HepG2 (cell line): Measurements from ENCODE around the gene NBEA. TPM values are rescaled to one million over a fixed set of nuclear protein-coding genes. Genes with fewer than 3 reads are reported as not detected.
A peak's percentile ranks its signal among the peaks of the same experiment; 100 is the strongest.

ENCODE experiments used
- DNMT1 ChIP-seq: sonication (generic); formaldehyde crosslinking; IDR thresholded peaks from 2 replicates; pipeline ENCODE4 v1.5.1; 2020; ENCODE audit warnings: mild to moderate bottlenecking, missing genetic modification reagents
- HOXA9 ChIP-seq: sonication (generic); formaldehyde crosslinking; IDR thresholded peaks from 2 replicates; pipeline ENCODE4 v1.8.1; 2022; ENCODE audit warnings: missing genetic modification reagents, mild to moderate bottlenecking, moderate library complexity, borderline replicate concordance
- KDM6A ChIP-seq: IDR thresholded peaks from 2 replicates; pipeline ENCODE4 v1.6.1; 2016; ENCODE audit warnings: low read depth
- MLXIP ChIP-seq: sonication (generic); formaldehyde crosslinking; IDR thresholded peaks from 2 replicates; pipeline ENCODE4 v1.9.0; 2021; ENCODE audit warnings: missing genetic modification reagents, borderline replicate concordance
- PATZ1 ChIP-seq: sonication (generic); formaldehyde crosslinking; IDR thresholded peaks from 2 replicates; pipeline ENCODE4 v1.4.0; 2020; ENCODE audit warnings: missing genetic modification reagents
- PBX2 ChIP-seq: IDR thresholded peaks from 2 replicates; pipeline ENCODE4 v1.6.1; 2016; ENCODE audit warnings: control low read depth
- SKI ChIP-seq: fragments of 450-650 bp; IDR thresholded peaks from one replicate; pipeline ENCODE4 v1.6.1; 2018; ENCODE audit warnings: mild to moderate bottlenecking; ENCODE audit not compliant: partially characterized antibody
- SYNCRIP ChIP-seq: fragments of 200-400 bp; formaldehyde crosslinking; IDR thresholded peaks from 2 replicates; pipeline ENCODE4 v1.6.1; 2018; ENCODE audit warnings: mild to moderate bottlenecking, low read depth, low read length; ENCODE audit not compliant: insufficient read depth
- ZFP62 ChIP-seq: sonication (generic); formaldehyde crosslinking; IDR thresholded peaks from 2 replicates; pipeline ENCODE4 v1.4.0; 2020; ENCODE audit warnings: missing genetic modification reagents
- ZKSCAN1 ChIP-seq: fragments of 150-350 bp; IDR thresholded peaks from 2 replicates; pipeline ENCODE4 v1.6.1; 2014; ENCODE audit warnings: low read length
- ZMAT5 ChIP-seq: sonication (generic); formaldehyde crosslinking; IDR thresholded peaks from 2 replicates; pipeline ENCODE4 v1.5.0; 2020; ENCODE audit warnings: mild to moderate bottlenecking, low read depth, missing genetic modification reagents, borderline replicate concordance
- ZNF232 ChIP-seq: sonication (generic); formaldehyde crosslinking; IDR thresholded peaks from 2 replicates; pipeline ENCODE4 v1.4.0; 2020; ENCODE audit warnings: missing genetic modification reagents, borderline replicate concordance
- ZNF768 ChIP-seq: sonication (generic); formaldehyde crosslinking; IDR thresholded peaks from 2 replicates; pipeline ENCODE4 v1.4.0; 2020; ENCODE audit warnings: missing genetic modification reagents
- ZNF772 ChIP-seq: sonication (generic); formaldehyde crosslinking; IDR thresholded peaks from 2 replicates; pipeline ENCODE4 v1.5.0; 2020; ENCODE audit warnings: mild to moderate bottlenecking, missing genetic modification reagents
- polyA plus RNA-seq, 8 experiments: library from polyadenylated mRNA; depleted of rRNA in 3 of 8; stranded (reverse) in 7 of 8; unstranded in 1 of 8; fragments of >200 nt; fragmentation: Illumina TruSeq in 4 of 8; extraction: Trizol in 4 of 8; gene quantifications; 2 replicates each; pipeline versions ENCODE4 v1.2.1 to v1.2.3, GENCODE V29; 2011 to 2016; ENCODE audit warnings: low read depth in 4 of 8, missing spikeins in 1 of 8, mixed read lengths in 1 of 8; ENCODE audit not compliant: insufficient read depth in 1 of 8
- total RNA-seq, 5 experiments: library from RNA; depleted of rRNA; stranded (reverse); fragments of >200 nt; fragmentation: Illumina TruSeq; extraction: Trizol; gene quantifications; 2 replicates each; pipeline ENCODE4 v1.2.3, GENCODE V29; 2016; ENCODE audit warnings: low read depth in 1 of 5
- TF ChIP-seq, protein P1 (sequence below): sonication (generic); formaldehyde crosslinking; IDR thresholded peaks from 2 replicates; pipeline ENCODE4 v1.5.0; 2020; ENCODE audit warnings: mild to moderate bottlenecking, missing genetic modification reagents, borderline replicate concordance
- TF ChIP-seq, protein P2 (sequence below): conservative IDR thresholded peaks from 2 replicates; pipeline ENCODE4 v1.6.1; 2018; ENCODE audit warnings: missing genetic modification reagents

The NBEA gene
- total and polyA plus RNA-seq, 2 of the 13 experiments (the other 11 are each of a cell fraction or from before 2014, with no cell fraction given), result 2.7 to 2.8 TPM

- TF ChIP-seq KDM6A (CRISPR knock-in tag) (peak; percentile 40; the same call in 1 of the 2 replicates), ZNF232 (CRISPR knock-in tag) (no peak), ZNF772 (CRISPR knock-in tag) (no peak), ZNF768 (CRISPR knock-in tag) (no peak), ZFP62 (CRISPR knock-in tag) (no peak), ZKSCAN1 (no peak), SYNCRIP (no peak), PATZ1 (CRISPR knock-in tag) (no peak), MLXIP (CRISPR knock-in tag) (no peak), DNMT1 (CRISPR knock-in tag) (no peak), ZMAT5 (no peak), SKI (peak; percentile 87), PBX2 (no peak), HOXA9 (CRISPR knock-in tag) (no peak)
- TF ChIP-seq, protein P1, sequence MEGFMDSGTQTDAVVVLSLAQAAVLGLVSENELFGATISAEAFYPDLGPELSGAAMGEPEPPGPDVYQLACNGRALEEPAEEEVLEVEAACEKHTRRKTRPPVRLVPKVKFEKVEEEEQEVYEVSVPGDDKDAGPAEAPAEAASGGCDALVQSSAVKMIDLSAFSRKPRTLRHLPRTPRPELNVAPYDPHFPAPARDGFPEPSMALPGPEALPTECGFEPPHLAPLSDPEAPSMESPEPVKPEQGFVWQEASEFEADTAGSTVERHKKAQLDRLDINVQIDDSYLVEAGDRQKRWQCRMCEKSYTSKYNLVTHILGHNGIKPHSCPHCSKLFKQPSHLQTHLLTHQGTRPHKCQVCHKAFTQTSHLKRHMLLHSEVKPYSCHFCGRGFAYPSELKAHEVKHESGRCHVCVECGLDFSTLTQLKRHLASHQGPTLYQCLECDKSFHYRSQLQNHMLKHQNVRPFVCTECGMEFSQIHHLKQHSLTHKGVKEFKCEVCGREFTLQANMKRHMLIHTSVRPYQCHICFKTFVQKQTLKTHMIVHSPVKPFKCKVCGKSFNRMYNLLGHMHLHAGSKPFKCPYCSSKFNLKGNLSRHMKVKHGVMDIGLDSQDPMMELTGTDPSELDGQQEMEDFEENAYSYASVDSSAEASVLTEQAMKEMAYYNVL (CRISPR knock-in tag), result no peak
- TF ChIP-seq, protein P2, sequence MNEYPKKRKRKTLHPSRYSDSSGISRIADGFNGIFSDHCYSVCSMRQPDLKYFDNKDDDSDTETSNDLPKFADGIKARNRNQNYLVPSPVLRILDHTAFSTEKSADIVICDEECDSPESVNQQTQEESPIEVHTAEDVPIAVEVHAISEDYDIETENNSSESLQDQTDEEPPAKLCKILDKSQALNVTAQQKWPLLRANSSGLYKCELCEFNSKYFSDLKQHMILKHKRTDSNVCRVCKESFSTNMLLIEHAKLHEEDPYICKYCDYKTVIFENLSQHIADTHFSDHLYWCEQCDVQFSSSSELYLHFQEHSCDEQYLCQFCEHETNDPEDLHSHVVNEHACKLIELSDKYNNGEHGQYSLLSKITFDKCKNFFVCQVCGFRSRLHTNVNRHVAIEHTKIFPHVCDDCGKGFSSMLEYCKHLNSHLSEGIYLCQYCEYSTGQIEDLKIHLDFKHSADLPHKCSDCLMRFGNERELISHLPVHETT (CRISPR knock-in tag), result no peak
Measured at GRCh38 chr13:35283856-35284255, 341.8 kb downstream of the NBEA start (continued).
